ENCODE results near the gene TOX3.

The TOX3 gene

DNA sequence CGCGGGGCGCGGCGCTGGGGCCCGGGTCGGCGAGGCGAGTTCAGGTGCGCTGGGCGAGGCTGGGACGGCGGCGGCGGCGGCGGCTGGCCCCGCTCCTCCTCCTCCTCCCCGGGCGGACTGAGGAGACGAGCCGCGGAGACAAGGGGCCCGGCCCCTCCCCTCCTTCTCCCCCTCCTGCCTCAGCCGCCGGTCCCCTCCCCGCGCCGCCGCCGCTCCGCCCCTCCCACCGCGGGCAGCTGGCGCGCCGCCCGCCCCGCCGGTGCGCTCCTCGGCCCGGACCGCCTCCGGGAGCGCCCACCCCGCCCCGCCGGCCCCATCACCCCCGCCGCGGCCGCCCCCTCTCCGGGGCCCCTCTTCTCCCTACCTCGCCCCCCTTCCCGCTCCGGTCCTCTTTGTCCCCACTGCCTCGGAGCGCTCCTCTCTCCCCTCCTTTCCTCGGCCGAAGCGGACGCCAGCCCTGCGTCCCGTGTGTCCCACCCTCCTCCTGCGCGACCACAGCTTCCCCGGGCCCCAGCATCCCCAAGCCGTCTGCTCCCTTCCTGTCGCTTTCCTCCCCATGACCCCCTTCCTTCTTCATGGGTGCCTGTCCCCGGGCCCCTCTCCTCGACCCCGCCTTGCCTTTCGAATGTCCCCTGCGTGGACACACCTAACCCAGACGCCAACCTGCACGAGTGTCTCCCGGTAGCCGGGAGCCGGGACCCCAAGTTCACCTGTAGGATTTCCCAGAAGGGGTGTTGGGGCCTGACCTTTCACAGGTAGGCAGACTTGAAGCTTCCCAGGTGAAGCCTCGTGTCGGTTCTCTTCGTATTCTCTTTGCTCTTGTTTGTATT, at the start of gene TOX3:
TOX3 (minus strand) TSS at position 140 of the 830 bp plus-strand sequence. CDS start 420 bp downstream, outside the sequence.
- DNase-seq (ENCODE audit: low read depth), result no peak

DNA sequence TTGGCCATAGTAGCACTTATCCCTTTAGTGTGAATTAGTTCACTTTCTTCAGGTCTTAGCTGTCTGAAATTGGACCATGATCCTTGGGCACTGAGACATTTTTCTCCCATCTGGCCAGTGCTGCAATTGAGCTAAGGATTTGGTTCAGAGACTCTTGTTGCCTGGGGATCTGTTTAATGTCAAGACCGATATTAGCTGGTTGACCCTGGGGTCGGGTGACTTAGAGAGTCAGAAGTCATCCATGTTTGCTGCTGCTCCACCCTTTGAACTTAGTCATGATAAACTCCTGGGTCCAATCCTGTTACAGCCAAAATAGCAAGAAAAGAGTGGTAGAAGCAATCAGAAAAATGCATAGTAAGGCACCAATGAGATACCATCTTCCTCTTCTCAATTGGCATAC, 45.8 kb upstream of the TOX3 start:
- no peak for DNase-seq (ENCODE audit: low read depth)

DNA sequence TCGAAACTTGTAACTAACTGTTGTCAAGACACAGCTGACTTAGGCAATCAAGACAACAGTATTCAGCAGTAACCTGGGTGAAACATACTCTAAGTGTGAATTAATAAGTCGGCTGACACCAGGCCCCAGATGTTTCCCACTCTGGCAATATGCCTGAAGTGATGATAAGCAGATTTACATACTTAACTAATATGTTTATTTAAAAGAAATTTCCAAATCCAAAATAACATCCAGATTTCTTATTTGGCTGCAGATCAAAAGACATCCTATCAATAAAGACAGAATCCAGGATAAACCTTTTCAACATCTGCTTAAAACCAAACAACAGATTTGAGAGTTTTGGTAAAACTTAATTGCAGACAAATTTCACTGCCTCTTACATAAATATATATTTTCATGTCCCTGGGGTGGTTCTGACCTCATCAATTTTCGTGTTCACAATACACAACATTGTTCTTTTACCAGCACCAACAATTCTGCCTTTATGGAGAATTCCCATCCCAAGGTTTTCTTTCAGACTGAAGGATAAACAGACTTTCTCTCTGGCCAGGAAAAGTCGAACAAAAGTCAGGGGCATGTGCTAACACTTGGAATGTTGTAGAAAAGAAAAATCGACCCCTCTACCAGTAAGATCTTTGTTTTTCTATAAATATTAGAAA, 45.1 kb upstream of the TOX3 start:
- DNase-seq (ENCODE audit: low read depth), result no peak

DNA sequence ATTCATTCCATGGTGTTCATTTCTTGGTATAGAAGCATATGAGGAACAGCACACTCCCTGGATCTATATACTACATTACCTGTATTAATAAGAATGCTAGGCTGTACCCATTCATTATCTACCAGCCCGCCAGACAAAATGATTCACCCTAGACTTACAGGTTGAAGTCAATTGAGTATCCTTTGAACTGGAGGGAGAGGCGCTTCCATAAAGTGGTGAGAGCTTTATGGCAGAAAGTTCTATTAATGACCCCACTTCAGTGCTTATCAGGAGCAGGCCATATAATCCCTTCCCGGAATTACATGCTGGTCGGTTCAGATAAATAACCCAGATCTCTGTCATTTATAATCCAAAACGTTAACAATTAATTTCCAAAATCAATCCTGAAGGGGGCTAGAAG, 44.5 kb upstream of the TOX3 start:
- DNase-seq (ENCODE audit: low read depth), result no peak

DNA sequence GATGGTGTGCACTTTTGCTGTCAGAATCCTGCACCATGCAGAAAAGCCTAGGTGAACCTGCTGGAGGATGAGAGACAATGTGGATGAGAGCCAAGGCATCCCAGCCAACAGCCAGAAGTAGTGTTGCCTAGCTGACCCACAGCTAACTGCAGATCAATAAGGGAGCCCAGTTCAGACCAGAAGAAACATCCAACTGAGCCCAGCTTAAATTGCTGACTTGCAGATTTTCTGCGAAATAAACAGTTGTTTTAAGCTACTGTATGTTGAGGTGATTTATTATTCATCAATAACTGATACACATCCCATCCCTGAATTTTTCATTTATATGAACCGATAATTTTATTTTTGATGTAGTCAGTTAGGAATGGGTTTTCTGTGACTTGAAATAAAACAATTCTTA, 39.2 kb upstream of the TOX3 start:
- no peak for DNase-seq (ENCODE audit: low read depth)

DNA sequence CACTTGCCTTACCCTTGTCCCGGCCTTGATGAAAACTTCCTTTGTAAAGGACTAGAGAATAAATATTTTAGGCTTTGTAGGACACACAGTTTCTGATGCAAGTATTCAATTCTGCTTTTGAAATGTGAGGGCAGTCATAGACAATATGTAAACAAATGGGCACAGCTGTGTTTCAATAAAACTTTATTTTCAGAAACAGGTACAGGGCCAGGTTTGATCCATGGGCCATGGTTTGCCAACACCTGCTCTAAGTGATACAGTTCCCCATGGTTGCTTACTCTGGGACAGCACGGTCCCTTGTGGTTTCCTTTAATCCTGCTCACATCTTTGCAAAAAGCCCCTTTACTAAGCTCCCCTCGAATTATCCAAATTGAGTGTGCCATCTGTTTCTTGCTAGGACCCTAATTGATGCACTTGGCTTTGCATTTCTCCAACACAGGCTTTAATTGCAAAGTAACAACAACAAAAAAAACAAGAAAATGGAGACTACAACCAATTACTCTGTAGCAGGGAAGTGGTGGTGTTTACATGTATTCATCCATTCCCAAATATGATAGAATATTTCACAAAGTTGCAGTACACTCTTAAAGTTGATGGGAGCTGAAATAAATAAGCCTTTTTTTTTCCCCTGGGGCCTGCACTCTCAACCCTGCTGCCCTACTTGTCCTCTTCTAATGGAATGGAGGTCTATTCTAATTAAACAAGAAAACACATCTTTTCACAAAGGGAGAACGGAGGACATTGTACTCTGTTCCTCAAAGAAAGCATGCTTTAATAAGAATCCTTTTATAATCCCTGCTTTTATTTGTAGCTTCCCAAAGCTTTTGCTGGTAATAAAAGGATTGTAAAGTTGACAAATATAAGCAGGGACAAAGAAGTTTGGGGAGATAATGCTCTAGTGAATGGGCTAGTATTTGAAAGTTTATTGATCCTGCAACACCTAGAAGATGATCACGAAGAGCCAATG, 37.7 kb upstream of the TOX3 start:
- DNase-seq (ENCODE audit: low read depth), result no peak

DNA sequence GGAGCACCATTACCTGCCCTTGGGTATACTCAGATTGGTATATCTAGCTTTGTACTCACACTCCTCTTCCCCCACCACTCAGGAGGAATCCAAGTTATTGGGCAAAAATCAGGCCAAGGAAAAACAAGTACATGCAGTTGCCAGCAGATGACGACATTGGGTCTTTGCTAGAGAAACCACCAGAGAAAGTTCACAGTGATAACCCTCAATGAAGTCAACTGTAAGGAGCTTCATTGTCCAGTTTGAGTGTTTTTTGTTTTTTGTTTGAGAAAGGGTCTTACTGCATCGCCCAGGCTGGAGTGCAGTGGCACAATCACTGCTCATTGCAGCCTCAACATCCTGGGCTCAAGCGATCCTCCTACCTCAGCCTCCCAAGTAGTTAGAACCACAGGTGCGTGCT, 34.6 kb upstream of the TOX3 start:
- no peak for DNase-seq (ENCODE audit: low read depth)

DNA sequence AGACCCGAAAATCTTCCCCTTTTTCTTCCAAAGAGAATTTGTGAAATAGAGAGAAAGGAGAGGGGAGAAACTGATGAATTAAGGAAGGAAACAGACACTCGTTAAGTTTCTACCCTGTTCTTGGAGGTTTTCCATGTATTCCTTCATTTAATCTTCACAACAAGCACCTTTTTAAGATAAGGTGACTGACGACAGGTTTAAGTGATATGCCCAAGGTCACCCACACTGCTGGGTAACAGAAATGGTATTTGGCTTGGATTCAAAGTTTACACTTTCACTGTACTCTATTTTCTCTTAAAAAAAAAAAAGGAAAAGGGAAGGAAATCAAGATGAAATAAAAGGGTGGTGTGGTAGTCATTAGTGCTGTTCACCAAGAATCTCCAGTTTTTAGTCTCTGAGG, 33.5 kb upstream of the TOX3 start:
- DNase-seq (ENCODE audit: low read depth), result no peak

DNA sequence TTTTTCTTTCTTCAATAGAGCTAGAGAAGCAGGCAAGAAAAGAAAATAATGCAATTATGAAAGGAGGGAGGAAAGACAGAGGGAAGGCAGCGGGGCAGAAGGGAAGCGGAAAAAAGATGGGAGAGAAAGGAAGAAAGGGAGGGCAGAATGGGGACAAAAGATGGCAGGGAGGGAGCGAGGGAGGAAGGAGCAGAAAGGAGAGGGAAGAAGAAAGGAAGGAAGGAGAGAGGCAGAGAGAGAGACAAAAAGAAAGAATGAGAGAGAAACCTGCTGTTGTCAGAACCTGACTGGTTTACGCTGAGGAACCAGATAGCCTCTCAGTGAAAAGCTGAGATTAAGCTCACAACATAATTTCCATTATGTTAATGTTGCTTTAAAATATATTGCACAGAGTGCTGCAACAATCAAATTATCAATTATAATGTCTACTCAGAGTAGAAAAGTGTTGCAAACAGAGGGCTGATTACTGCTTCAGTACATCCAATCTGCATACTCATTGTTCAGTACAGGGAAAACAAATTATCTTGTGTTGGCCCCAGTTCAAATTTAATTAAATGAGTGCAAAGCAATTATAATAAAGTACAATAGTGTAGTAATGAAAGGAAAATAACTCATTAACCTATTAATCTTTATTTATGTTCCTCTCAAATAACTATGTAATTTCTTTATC, 32.0 kb upstream of the TOX3 start:
- DNase-seq (ENCODE audit: low read depth), result no peak

DNA sequence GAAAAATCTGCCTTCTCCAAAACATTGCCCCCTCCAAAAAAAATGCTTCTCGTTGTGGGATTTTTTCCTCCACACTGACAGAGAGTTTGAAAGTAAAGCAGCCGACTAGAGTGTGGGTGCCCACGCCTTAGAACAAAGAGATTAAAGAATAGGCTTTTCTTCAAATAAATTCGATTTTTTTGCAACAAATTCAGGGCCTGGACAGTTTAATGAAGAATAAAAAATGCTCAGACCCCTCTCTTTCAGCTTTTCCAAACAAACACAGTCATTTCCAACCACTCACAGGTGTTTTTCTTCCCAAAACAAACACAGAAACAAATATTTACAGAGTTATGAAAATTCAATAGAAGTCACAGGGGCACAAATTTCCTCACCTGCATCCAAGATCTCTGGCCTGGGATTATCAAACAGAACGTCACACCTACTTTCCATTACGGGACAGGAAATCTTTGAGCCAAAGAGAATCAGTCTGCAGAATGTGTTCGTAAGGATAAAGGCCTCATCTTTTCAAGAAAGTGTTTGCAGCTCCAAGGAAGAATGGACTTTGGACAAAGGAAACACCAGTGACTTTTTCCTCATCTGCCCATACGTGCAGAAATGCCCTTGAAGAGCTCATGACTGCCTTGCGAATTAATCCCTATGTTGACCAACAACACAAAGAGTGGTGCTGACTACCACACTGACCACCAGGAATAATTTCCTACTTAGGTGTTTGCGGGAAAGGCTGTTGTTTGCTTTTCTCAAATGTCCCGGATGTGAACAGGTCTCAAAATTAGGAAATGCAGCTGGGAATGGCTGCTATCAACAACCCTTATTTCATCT, 31.3 kb upstream of the TOX3 start:
- no peak for DNase-seq (ENCODE audit: low read depth)

DNA sequence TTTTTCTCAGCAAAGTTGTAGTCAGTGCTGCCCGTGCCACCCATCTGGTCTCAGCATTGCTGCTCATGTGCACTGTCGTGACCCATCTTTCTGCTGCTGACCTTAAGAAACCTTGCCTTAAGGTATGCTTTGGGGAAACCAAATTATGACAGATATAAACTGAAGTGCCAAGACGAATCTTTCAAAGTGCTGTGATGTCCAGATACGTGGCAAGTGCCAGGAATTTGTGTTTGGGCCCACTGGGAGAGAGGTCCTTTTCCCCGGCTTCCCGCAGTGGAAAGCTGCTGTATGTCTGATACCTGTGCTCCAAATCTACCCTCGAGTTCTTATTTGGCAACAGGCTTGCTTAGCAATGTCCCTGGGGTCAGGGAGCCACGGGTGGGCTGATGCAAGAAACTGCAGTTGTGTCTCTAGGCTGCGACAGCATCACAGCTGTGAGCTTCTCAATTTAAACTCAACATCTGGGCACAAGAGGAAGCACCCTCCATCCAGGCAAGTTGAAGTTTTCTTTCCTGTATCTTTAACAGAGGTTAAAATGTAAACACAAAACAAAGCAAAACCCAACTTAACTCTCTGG, 30.3 kb upstream of the TOX3 start:
- DNase-seq (ENCODE audit: low read depth), result no peak

DNA sequence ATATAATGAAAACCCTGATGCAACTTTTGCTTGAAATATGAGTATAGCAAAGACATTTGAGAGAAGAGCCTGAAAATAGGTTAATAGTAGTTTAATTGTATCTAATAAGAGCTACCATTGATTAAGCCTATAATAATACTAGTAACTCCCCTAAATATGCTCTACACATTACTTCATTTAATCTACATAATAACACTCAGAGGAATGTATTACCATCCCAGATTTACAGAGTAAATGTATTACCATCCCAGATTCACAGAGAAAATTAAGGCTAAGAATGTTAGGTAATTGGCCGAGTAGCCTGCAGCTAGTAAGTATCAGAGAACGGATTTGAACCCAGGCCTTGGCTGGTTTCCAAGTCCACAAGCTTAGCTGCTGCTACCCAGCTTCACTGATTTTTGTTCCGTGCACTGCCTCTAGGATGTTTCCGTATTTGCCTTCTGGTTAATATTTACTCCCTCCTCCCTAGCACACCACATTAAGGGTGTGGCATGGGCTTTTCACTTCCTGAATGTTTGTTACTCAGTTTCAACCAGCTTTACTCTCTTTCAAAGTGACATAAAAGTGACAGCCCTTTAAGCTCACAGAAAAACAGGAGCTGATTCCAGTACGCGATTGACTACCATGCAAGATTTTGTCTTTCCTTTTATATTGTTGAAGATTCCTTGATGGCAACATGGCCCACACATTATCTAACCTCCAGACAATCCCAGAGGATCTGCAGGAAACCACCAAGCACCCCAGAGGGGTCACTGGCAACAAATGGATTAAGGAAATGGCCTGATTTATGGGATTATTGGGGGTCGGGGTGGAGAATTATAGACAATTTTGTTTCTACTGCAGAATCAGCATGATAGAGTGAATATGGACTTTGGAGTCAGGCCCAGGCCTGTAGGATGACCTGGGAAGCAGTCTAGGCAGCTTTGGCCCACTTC, 26.7 kb upstream of the TOX3 start:
- DNase-seq (ENCODE audit: low read depth), result no peak

DNA sequence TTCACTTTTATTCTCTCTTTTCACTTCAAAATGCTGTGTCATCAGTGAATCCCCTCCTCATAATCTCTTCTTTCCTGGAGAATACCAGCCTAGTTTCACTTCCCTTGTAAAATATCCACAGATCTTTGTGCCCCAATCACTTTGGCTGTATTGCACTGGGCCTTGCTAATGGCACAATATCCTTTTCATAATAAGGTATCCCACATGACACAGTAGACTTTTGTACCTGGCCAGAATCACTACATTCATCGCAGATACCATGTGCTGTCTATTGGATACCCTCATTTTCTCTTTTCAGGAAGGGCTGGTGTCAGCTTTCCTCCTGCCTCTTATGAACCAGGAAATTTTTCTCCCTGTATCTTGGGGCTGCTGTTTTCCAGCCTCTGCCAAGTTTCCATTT, 25.7 kb upstream of the TOX3 start:
- no peak for DNase-seq (ENCODE audit: low read depth)

DNA sequence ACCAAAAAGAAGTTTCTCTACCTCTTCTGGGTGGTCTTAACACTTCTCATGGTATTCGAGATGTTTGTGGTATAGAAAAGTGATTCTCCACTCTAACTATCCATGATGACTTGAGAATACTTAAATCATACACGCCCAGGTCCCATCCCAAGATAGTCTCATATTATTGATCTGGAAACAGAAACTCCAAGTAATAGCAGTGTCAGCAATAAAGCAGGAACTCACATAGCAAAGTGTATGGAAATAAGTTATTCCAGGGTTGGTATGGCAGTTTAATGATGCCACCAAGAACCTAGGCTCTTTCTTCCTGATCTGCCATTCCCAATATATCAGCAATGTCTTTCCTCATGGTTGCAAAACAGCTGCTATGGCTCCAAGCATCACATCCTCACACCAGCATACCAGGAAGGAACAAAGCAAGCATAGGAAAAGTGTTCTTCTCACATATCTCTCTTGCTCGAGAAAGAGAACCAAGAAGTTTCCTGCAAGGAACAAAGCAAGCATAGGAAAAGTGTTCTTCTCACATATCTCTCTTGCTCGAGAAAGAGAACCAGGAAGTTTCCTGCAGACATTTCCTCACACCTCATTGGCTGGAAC, 23.6 kb upstream of the TOX3 start:
- no peak for DNase-seq (ENCODE audit: low read depth)

DNA sequence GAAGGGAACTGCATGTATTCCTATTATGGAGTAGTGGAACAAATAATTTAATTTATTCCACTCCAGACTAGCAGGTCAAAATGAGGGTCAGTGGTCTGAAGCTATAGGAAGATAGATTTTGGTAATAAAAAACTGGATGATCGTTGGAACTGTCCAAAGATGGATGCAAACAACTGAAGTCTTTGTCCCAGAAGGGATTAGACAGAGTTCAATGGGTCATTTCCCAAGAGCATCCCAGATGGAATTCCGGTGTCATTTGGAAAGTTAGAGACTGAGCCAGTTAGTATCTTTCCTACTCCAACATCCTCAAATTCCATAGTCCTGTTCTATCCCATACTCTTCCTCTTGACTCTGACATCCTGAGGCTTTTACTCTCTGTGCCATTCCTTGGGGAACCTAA, 22.8 kb upstream of the TOX3 start:
- no peak for DNase-seq (ENCODE audit: low read depth)

DNA sequence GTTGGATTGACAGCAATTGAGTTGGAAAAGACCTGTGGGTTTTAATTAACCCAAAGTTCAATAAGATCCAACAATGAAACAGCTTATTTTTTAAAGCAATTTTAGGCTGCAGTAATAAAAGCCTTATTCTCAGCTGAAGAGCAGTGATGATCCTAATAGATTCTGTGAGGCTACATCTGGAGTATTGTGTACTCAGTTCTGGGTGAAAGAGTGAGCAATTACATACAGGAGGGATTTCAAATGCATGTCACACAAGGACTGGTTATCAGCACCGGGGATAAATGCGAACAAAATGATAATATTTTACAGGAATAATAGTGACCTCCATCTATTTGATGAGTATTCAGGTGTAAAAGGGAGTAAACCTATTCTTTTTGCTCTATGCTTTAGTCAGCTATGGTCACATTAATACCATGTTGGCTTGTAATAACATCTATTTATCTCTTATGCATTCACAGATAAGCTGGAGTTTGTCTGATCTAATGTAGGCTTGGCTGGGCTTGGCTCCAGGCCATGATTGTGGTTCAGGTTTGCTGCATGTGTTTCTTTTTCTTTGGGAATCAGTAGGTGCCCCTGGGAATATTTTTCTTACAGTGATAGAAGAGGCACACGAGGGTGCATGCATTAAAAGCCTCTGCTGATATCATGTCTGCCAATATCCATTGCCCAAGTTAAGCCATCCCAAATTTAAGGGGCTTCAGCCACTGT, 22.2 kb upstream of the TOX3 start:
- DNase-seq (ENCODE audit: low read depth), result no peak

DNA sequence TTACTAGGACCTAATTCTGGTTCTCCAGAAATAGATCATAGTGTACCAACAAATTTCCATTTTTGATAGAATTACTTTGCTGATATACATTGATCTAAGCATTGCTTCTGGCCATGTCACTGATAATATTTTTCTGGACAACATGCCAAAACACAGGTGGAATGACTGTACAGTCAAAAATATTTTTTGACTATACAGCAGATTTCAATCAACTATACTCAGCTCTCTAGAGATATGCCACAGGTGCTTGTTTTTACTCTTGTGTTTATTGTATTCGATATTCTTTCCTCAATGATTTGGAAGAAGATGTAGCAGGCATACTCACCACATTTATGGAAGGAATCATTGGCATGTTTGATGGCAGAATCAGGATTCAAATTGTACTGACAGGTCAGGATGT, 21.6 kb upstream of the TOX3 start:
- no peak for DNase-seq (ENCODE audit: low read depth)

DNA sequence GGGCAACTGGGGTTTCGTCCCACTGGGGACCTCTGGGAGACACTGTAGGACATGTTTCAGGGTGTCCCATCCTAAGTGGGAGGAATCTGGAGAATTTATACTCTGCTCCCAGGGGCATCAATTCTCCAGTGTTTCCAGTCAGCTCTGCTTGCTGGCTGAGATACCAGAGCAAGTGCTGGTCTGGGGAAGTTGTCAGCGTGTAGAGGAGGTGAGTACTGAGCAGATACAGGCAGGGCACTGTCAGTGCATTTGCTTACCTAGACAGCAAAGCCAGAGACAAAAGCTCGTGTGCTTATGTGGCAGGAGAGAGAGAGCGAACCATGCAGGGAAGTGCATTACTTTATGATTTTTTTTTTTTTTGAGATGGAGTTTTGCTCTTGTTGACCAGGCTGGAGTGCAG, 20.2 kb upstream of the TOX3 start:
- DNase-seq (ENCODE audit: low read depth), result no peak
